HepG2 (cell line): Measurements from ENCODE around the gene UPK1A. TPM values are rescaled to one million over a fixed set of nuclear protein-coding genes. Genes with fewer than 3 reads are reported as not detected.

Source experiments
- BCL6 ChIP-seq: IDR thresholded peaks from 2 replicates; pipeline ENCODE4 v1.6.1; 2016; ENCODE audit warnings: missing genetic modification reagents, missing compliant biosample characterization
- BRCA1 ChIP-seq: sonication (generic); formaldehyde crosslinking; IDR thresholded peaks from 2 replicates; pipeline ENCODE4 v1.4.0; 2020; ENCODE audit warnings: missing genetic modification reagents
- DDIT3 ChIP-seq: sonication (generic); formaldehyde crosslinking; IDR thresholded peaks from 2 replicates; pipeline ENCODE4 v1.4.0; 2020; ENCODE audit warnings: mild to moderate bottlenecking, missing genetic modification reagents
- EED ChIP-seq: sonication (generic); formaldehyde crosslinking; IDR thresholded peaks from 2 replicates; pipeline ENCODE4 v1.5.0; 2020; ENCODE audit warnings: mild to moderate bottlenecking, missing genetic modification reagents
- ETS1 ChIP-seq: sonication (generic); formaldehyde crosslinking; IDR thresholded peaks from 2 replicates; pipeline ENCODE4 v1.4.0; 2020; ENCODE audit warnings: missing genetic modification reagents
- FLYWCH1 ChIP-seq: sonication (generic); formaldehyde crosslinking; IDR thresholded peaks from 2 replicates; pipeline ENCODE4 v1.8.1; 2023; ENCODE audit warnings: mild to moderate bottlenecking, missing genetic modification reagents
- HHEX ChIP-seq: IDR thresholded peaks from 2 replicates; pipeline ENCODE4 v1.6.1; 2016; ENCODE audit warnings: control low read depth
- IKZF1 ChIP-seq: fragments of 450-650 bp; IDR thresholded peaks from 2 replicates; pipeline ENCODE4 v1.7.1; 2016
- MED8 ChIP-seq: sonication (generic); formaldehyde crosslinking; IDR thresholded peaks from 2 replicates; pipeline ENCODE4 v1.8.1; 2023; ENCODE audit warnings: mild to moderate bottlenecking, missing genetic modification reagents; ENCODE audit not compliant: insufficient replicate concordance
- MIXL1 ChIP-seq: IDR thresholded peaks from 2 replicates; pipeline ENCODE4 v1.6.1; 2016
- MLX ChIP-seq: IDR thresholded peaks from 2 replicates; pipeline ENCODE4 v1.6.1; 2016
- MYPOP ChIP-seq: sonication (generic); formaldehyde crosslinking; IDR thresholded peaks from 2 replicates; pipeline ENCODE4 v1.8.1; 2023; ENCODE audit warnings: mild to moderate bottlenecking, moderate library complexity, missing genetic modification reagents
- MZF1 ChIP-seq: sonication (generic); formaldehyde crosslinking; IDR thresholded peaks from 2 replicates; pipeline ENCODE4 v1.8.1; 2023; ENCODE audit warnings: mild to moderate bottlenecking, missing genetic modification reagents, borderline replicate concordance
- SETDB1 ChIP-seq: sonication (generic); formaldehyde crosslinking; IDR thresholded peaks from 2 replicates; pipeline ENCODE4 v1.5.1; 2020; ENCODE audit warnings: missing genetic modification reagents, mild to moderate bottlenecking, borderline replicate concordance
- TFE3 ChIP-seq: IDR thresholded peaks from 2 replicates; pipeline ENCODE4 v1.6.1; 2016
- YEATS2 ChIP-seq: sonication (generic); formaldehyde crosslinking; IDR thresholded peaks from 2 replicates; pipeline ENCODE4 v1.4.0; 2020; ENCODE audit warnings: missing genetic modification reagents, borderline replicate concordance
- ZC3H13 ChIP-seq: sonication (generic); formaldehyde crosslinking; IDR thresholded peaks from 2 replicates; pipeline ENCODE4 v1.8.1; 2023; ENCODE audit warnings: mild to moderate bottlenecking, missing genetic modification reagents, moderate library complexity
- ZNF10 ChIP-seq: sonication (generic); formaldehyde crosslinking; IDR thresholded peaks from 2 replicates; pipeline ENCODE4 v1.4.0; 2020; ENCODE audit warnings: mild to moderate bottlenecking, low read depth, missing genetic modification reagents, borderline replicate concordance
- ZNF124 ChIP-seq: sonication (generic); formaldehyde crosslinking; IDR thresholded peaks from 2 replicates; pipeline ENCODE4 v1.4.0; 2020; ENCODE audit warnings: missing genetic modification reagents
- ZNF354B ChIP-seq: sonication (generic); formaldehyde crosslinking; IDR thresholded peaks from 2 replicates; pipeline ENCODE4 v1.8.0; 2022; ENCODE audit warnings: mild to moderate bottlenecking, missing genetic modification reagents
- ZNF383 ChIP-seq: sonication (generic); formaldehyde crosslinking; IDR thresholded peaks from 2 replicates; pipeline ENCODE4 v1.4.0; 2020; ENCODE audit warnings: missing genetic modification reagents, mild to moderate bottlenecking, borderline replicate concordance
- ZNF563 ChIP-seq: sonication (generic); formaldehyde crosslinking; IDR thresholded peaks from 2 replicates; pipeline ENCODE4 v1.8.0; 2022; ENCODE audit warnings: mild to moderate bottlenecking, moderate library complexity, missing genetic modification reagents
- ZNF569 ChIP-seq: sonication (generic); formaldehyde crosslinking; IDR thresholded peaks from 2 replicates; pipeline ENCODE4 v1.5.0; 2020; ENCODE audit warnings: mild to moderate bottlenecking, missing genetic modification reagents, moderate library complexity, borderline replicate concordance
- ZNF777 ChIP-seq: sonication (generic); formaldehyde crosslinking; IDR thresholded peaks from 2 replicates; pipeline ENCODE4 v1.4.0; 2020; ENCODE audit warnings: missing genetic modification reagents
- ZNF792 ChIP-seq: IDR thresholded peaks from 2 replicates; pipeline ENCODE4 v1.6.1; 2016
- ZSCAN20 ChIP-seq: sonication (generic); formaldehyde crosslinking; IDR thresholded peaks from 2 replicates; pipeline ENCODE4 v1.4.0; 2020; ENCODE audit warnings: missing genetic modification reagents, mild to moderate bottlenecking, borderline replicate concordance
- ZSCAN21 ChIP-seq: sonication (generic); formaldehyde crosslinking; IDR thresholded peaks from 2 replicates; pipeline ENCODE4 v1.8.0; 2022; ENCODE audit warnings: mild to moderate bottlenecking, missing genetic modification reagents, moderate library complexity, borderline replicate concordance
- ZSCAN30 ChIP-seq: sonication (generic); formaldehyde crosslinking; IDR thresholded peaks from 2 replicates; pipeline ENCODE4 v1.5.0; 2020; ENCODE audit warnings: mild to moderate bottlenecking, missing genetic modification reagents
- polyA plus RNA-seq, 8 experiments: library from polyadenylated mRNA; depleted of rRNA in 3 of 8; stranded (reverse) in 7 of 8; unstranded in 1 of 8; fragments of >200 nt; fragmentation: Illumina TruSeq in 4 of 8; extraction: Trizol in 4 of 8; gene quantifications; 2 replicates each; pipeline versions ENCODE4 v1.2.1 to v1.2.3, GENCODE V29; 2011 to 2016; ENCODE audit warnings: low read depth in 4 of 8, missing spikeins in 1 of 8, mixed read lengths in 1 of 8; ENCODE audit not compliant: insufficient read depth in 1 of 8
- total RNA-seq, 5 experiments: library from RNA; depleted of rRNA; stranded (reverse); fragments of >200 nt; fragmentation: Illumina TruSeq; extraction: Trizol; gene quantifications; 2 replicates each; pipeline ENCODE4 v1.2.3, GENCODE V29; 2016; ENCODE audit warnings: low read depth in 1 of 5

UPK1A gene
- total and polyA plus RNA-seq, 2 of the 13 experiments (the other 11 are each of a cell fraction or from before 2014, with no cell fraction given) = 2.9 TPM; not detected in 1

DNA sequence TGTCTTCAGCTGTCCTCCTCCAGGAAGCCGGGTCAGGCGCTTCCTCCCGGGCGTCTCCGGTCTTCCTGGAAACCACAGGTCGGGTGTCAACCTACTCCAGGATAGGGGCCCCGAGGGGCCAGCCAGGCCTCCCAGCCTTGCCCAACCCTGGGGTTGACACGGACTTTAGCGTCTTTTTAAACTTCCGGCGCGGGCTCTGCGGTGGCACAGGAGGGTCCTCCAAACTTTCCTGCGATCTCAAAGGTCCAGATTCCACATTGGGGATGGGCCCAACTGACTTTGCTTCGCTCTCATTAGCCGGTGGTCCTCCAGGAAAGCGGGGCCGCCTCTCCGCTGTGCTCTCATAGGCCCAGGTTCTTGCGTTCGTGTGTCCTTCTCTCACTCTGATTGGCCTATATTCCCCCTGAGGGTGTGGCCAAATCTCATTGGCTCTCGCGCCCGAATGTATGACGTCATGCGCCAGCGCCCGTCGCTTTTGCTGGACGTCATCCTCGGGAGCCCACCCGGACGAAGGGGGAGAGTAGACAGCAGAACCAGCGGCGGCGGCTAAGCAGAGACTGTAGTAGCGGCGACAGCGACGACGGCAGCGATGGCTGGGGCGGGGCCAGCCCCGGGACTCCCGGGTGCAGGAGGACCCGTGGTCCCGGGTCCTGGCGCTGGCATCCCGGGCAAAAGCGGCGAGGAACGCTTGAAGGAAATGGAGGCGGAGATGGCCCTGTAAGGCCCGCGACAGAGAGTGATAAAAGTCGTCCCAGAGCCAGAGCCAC is 37.6 kb upstream of the UPK1A start, which contains the start of gene RBM42 (continued):
- TF ChIP-seq ZNF124 (no peak), BRCA1 (CRISPR knock-in tag) (no peak), ETS1 (CRISPR knock-in tag) (no peak), SETDB1 (CRISPR knock-in tag) (no peak), ZNF383 (no peak), TFE3 (CRISPR knock-in tag) (0 out of 2 replicates have a peak, but pooled peaks have one; percentile 28), ZNF10 (CRISPR knock-in tag) (no peak), ZNF354B (CRISPR knock-in tag) (no peak), ZNF563 (CRISPR knock-in tag) (peak; percentile 43; the same call in 1 of the 2 replicates), ZSCAN21 (CRISPR knock-in tag) (no peak), ZNF569 (no peak), ZNF777 (CRISPR knock-in tag) (peak; percentile 55), IKZF1 (no peak), HHEX (CRISPR knock-in tag) (peak; percentile 44; the same call in 1 of the 2 replicates), ZSCAN20 (CRISPR knock-in tag) (no peak), MIXL1 (peak; percentile 53; the same call in 1 of the 2 replicates), DDIT3 (no peak), YEATS2 (peak; percentile 96), MZF1 (CRISPR knock-in tag) (no peak), MYPOP (peak; percentile 78), ZC3H13 (CRISPR knock-in tag) (0 out of 2 replicates have a peak, but pooled peaks have one; percentile 61), MLX (0 out of 2 replicates have a peak, but pooled peaks have one; percentile 27), FLYWCH1 (CRISPR knock-in tag) (no peak), MED8 (CRISPR knock-in tag) (no peak), ZSCAN30 (CRISPR knock-in tag) (no peak), EED (peak; percentile 70; the same call in 1 of the 2 replicates), ZNF792 (CRISPR knock-in tag) (peak; percentile 24; the same call in 1 of the 2 replicates), BCL6 (CRISPR knock-in tag) (peak; percentile 13)
